Right lobe of liver (tissue), 4 donors: ENCODE data around the gene SLC35A3.

Experiments
- POLR2A ChIP-seq: fragments of 450-650 bp; IDR thresholded peaks from one replicate; pipeline ENCODE4 v1.6.1; 2017; ENCODE audit warnings: antibody characterized with exemption, mild to moderate bottlenecking
- TF ChIP-seq, protein P1 (sequence below), 4 donors: fragments of 200-600 bp in 3 of 4; fragments of 450-650 bp in 1 of 4; IDR thresholded peaks; one replicate each; pipeline versions ENCODE4 v1.5.1 to v1.8.0; 2016 to 2022; ENCODE audit warnings: antibody characterized with exemption in 4 of 4, mild to moderate bottlenecking in 2 of 4
- donor health status: DM: no; HTN: no; CAD: no.
- donor health status: DM: no; HTN: no; CAD: no.
- donor health status: DM: no; HTN: yes; CAD: no.

DNA sequence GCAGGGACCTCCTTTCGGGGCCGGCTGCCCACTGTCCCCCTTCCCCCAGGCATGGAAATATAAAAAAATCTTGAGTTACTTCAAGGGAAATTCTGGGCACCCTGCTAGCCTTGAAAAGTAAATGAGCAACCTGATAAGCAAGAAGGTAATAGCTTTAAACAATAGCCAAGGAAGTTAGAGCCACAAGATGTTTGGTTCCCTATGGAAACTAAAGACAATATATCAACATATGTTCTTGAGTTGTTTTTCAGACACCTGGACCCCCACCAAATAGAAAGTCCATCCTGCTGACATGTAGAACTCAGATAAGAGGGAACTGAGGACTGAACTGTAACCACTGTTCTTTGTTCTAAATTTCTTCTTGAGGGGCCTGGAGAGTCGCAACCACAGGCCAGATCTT, 19.3 kb upstream of the SLC35A3 start:
- TF ChIP-seq, protein P1, sequence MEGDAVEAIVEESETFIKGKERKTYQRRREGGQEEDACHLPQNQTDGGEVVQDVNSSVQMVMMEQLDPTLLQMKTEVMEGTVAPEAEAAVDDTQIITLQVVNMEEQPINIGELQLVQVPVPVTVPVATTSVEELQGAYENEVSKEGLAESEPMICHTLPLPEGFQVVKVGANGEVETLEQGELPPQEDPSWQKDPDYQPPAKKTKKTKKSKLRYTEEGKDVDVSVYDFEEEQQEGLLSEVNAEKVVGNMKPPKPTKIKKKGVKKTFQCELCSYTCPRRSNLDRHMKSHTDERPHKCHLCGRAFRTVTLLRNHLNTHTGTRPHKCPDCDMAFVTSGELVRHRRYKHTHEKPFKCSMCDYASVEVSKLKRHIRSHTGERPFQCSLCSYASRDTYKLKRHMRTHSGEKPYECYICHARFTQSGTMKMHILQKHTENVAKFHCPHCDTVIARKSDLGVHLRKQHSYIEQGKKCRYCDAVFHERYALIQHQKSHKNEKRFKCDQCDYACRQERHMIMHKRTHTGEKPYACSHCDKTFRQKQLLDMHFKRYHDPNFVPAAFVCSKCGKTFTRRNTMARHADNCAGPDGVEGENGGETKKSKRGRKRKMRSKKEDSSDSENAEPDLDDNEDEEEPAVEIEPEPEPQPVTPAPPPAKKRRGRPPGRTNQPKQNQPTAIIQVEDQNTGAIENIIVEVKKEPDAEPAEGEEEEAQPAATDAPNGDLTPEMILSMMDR (IDR thresholded peaks at IDR 0.05), result no peak
- no peak for TF ChIP-seq POLR2A
